PC-3 (cell line): Measurements from ENCODE around the gene TTC39B. TPM values are rescaled to one million over a fixed set of nuclear protein-coding genes. Genes with fewer than 3 reads are reported as not detected.

ENCODE experiments used
- ATAC-seq: fragments of 200-7000 bp; cut with Tn5 transposase; 2 replicates; pipeline ENCODE4 v1.9.1; 2020; ENCODE audit warnings: mild to moderate bottlenecking, moderate library complexity
- BruUV-seq: library from RNA; stranded (reverse); fragments of 400-500 nt; replicated peaks from 2 replicates; lab custom pipeline; 2021; lab: Mats Ljungman, UMichigan
- CTCF ChIA-PET: fragments of 300-600 bp; sonication (Branson Sonifier 250); formaldehyde crosslinking; loops from one replicate; lab custom pipeline; 2022; ENCODE audit warnings: antibody characterized with exemption; lab: Charles Lee
- POLR2A ChIA-PET: fragments of 300-600 bp; sonication (Branson Sonifier 250); formaldehyde crosslinking; loops from one replicate; lab custom pipeline; 2022; ENCODE audit warnings: antibody characterized with exemption; ENCODE audit not compliant: unreplicated experiment; lab: Charles Lee
- DNase-seq: peaks from one replicate; pipeline ENCODE4 v3.0.0-alpha.2; 2015
- H2AFZ ChIP-seq: fragments of 300-600 bp; sonication (generic); 2 replicates; pipeline ENCODE4 v1.6.0; 2016; ENCODE audit warnings: antibody characterized with exemption, low read length
- H3F3A ChIP-seq: fragments of 300-600 bp; sonication (generic); one replicate; pipeline ENCODE4 v1.6.0; 2017; ENCODE audit warnings: antibody characterized with exemption, low read length, control low read depth, mild to moderate bottlenecking; ENCODE audit not compliant: unreplicated experiment
- H3K27ac ChIP-seq: fragments of 300-600 bp; sonication (generic); 2 replicates; pipeline ENCODE4 v1.5.1; 2016; ENCODE audit warnings: mild to moderate bottlenecking, low read length
- H3K27me3 ChIP-seq: fragments of 300-600 bp; sonication (generic); 2 replicates; pipeline ENCODE4 v1.6.1; 2016; ENCODE audit warnings: low read length, mixed read lengths
- H3K36me3 ChIP-seq: fragments of 300-600 bp; sonication (generic); 2 replicates; pipeline ENCODE4 v1.6.1; 2016; ENCODE audit warnings: low read depth, mixed run types, low read length, mixed read lengths
- H3K4me1 ChIP-seq: fragments of 300-600 bp; sonication (generic); 2 replicates; pipeline ENCODE4 v1.5.1; 2016; ENCODE audit warnings: low read length; ENCODE audit not compliant: insufficient read depth
- H3K4me2 ChIP-seq: fragments of 300-600 bp; sonication (generic); 2 replicates; pipeline ENCODE4 v1.6.0; 2016; ENCODE audit warnings: low read length
- H3K4me3 ChIP-seq: fragments of 300-600 bp; sonication (generic); 2 replicates; pipeline ENCODE4 v1.5.1; 2016; ENCODE audit warnings: mild to moderate bottlenecking, low read length, mixed read lengths
- H3K79me2 ChIP-seq: fragments of 300-600 bp; sonication (generic); 2 replicates; pipeline ENCODE4 v1.6.1; 2017; ENCODE audit warnings: low read length, mixed read lengths
- H3K9ac ChIP-seq: fragments of 300-600 bp; sonication (generic); 2 replicates; pipeline ENCODE4 v1.6.0; 2016; ENCODE audit warnings: mild to moderate bottlenecking, low read length
- H3K9me2 ChIP-seq: fragments of 300-600 bp; sonication (generic); replicated peaks from 2 replicates; pipeline ENCODE4 v1.6.1; 2016; ENCODE audit warnings: mixed run types, low read length, mixed read lengths
- H3K9me3 ChIP-seq: fragments of 300-600 bp; sonication (generic); 2 replicates; pipeline ENCODE4 v1.6.1; 2016; ENCODE audit warnings: low read length, mixed read lengths
- H4K20me1 ChIP-seq: fragments of 300-600 bp; sonication (generic); 2 replicates; pipeline ENCODE4 v1.6.1; 2016; ENCODE audit warnings: low read length, mixed read lengths
- EZH2 ChIP-seq: fragments of 300-600 bp; sonication (generic); IDR thresholded peaks from one replicate; pipeline ENCODE4 v1.6.1; 2017; ENCODE audit warnings: antibody characterized with exemption, mild to moderate bottlenecking, low read length; ENCODE audit not compliant: unreplicated experiment
- EZH2phosphoT487 ChIP-seq: fragments of 300-600 bp; sonication (generic); IDR thresholded peaks from 2 replicates; pipeline ENCODE4 v1.6.1; 2018; ENCODE audit warnings: mild to moderate bottlenecking, antibody characterized with exemption, low read length, borderline replicate concordance
- intact Hi-C: fragments of 100-400 bp; cut with micrococcal nuclease; formaldehyde crosslinking; loops from 2 replicates; pipeline ENCODE4 v1.9.0; 2023
- total RNA-seq: library from RNA; depleted of rRNA; stranded (reverse); fragments of >200 nt; gene quantifications from 2 replicates; pipeline ENCODE4 v1.2.3, GENCODE V29; 2014
- TF ChIP-seq, protein P1 (sequence below): fragments of 300-600 bp; sonication (generic); conservative IDR thresholded peaks from 2 replicates; pipeline ENCODE4 v1.5.1; 2017; ENCODE audit warnings: antibody characterized with exemption, low read depth, mild to moderate bottlenecking, low read length

The TTC39B gene
- total RNA-seq, 1 experiment from 2014 or later, result 1.5 TPM

DNA sequence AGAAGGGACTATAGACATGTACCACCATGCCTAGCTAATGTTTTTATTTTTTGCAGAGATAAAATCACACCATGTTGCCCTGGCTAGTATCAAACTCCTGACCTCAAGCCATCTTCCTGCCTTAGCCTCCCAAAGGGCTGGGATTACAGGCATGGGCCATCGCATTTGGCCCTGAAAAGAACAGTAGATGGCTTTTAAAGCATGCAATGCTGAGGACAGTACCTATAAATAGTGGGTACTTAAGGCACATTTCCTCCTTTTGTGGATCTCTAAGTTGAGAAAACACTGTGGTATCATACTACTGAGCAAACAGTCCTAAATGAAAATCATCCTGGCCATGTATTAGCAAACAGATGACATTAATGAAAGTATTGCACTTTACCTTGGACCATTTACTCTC, 119.4 kb downstream of the TTC39B start:
- intact Hi-C loops, result no loop called here
- ATAC-seq, result no peak
- no peaks in the 10 kb centered on the region for H3K4me1 ChIP-seq
- H3K9ac ChIP-seq, result no peak overlapping the region
- no peaks in the 10 kb centered on the region for H3K9me2 ChIP-seq
- H4K20me1 ChIP-seq, result no peaks in the 10 kb centered on the region
- no peaks in the 10 kb centered on the region for H3K36me3 ChIP-seq
- no peaks in the 10 kb centered on the region for H3K27me3 ChIP-seq
- H3K79me2 ChIP-seq, result no peaks in the 10 kb centered on the region
- no peak overlapping the region for H3K27ac ChIP-seq
- H2AFZ ChIP-seq, result no peak overlapping the region
- H3K4me2 ChIP-seq, result no peak overlapping the region
- no peak for DNase-seq
- BruUV-seq, result no TSS peak
- H3F3A ChIP-seq, result no peaks in the 10 kb centered on the region
- no peaks in the 10 kb centered on the region for H3K9me3 ChIP-seq
- TF ChIP-seq EZH2phosphoT487, result no peak
- TF ChIP-seq, protein P1, sequence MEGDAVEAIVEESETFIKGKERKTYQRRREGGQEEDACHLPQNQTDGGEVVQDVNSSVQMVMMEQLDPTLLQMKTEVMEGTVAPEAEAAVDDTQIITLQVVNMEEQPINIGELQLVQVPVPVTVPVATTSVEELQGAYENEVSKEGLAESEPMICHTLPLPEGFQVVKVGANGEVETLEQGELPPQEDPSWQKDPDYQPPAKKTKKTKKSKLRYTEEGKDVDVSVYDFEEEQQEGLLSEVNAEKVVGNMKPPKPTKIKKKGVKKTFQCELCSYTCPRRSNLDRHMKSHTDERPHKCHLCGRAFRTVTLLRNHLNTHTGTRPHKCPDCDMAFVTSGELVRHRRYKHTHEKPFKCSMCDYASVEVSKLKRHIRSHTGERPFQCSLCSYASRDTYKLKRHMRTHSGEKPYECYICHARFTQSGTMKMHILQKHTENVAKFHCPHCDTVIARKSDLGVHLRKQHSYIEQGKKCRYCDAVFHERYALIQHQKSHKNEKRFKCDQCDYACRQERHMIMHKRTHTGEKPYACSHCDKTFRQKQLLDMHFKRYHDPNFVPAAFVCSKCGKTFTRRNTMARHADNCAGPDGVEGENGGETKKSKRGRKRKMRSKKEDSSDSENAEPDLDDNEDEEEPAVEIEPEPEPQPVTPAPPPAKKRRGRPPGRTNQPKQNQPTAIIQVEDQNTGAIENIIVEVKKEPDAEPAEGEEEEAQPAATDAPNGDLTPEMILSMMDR, result no peak
- no peak for TF ChIP-seq EZH2
- CTCF ChIA-PET, result no interaction called here
- no peak overlapping the region for H3K4me3 ChIP-seq
- POLR2A ChIA-PET, result no interaction called here

- POLR2A ChIA-PET, result no interaction called here
- no TSS peak for BruUV-seq
- intact Hi-C loops, result no loop called here
- H2AFZ ChIP-seq, result no peak overlapping the region
- H3K4me2 ChIP-seq, result no peak overlapping the region
- H3K9me2 ChIP-seq, result no peaks in the 10 kb centered on the region
- H3K4me3 ChIP-seq, result no peak overlapping the region
- no peak for DNase-seq
- H3F3A ChIP-seq, result no peaks in the 10 kb centered on the region
- CTCF ChIA-PET, result no interaction called here
- TF ChIP-seq, protein P1, result no peak
- TF ChIP-seq EZH2 (no peak), EZH2phosphoT487 (no peak)
- H3K36me3 ChIP-seq, result no peaks in the 10 kb centered on the region
- H3K9me3 ChIP-seq, result no peaks in the 10 kb centered on the region
- H3K9ac ChIP-seq, result no peak overlapping the region
- H3K27ac ChIP-seq, result no peak overlapping the region
- no peak for ATAC-seq
- no peaks in the 10 kb centered on the region for H3K4me1 ChIP-seq
- H3K27me3 ChIP-seq, result no peaks in the 10 kb centered on the region
- H3K79me2 ChIP-seq, result no peaks in the 10 kb centered on the region
- no peaks in the 10 kb centered on the region for H4K20me1 ChIP-seq
These were observed 124.3 kb downstream of the TTC39B start for GRCh38 chr9:15182730-15183129.

GRCh38 chr9:15182101-15182551, 124.9 kb downstream of the TTC39B start:
- Histone ChIP-seq H3F3A (no peaks in the 10 kb centered on the region), H3K4me1 (no peaks in the 10 kb centered on the region), H3K4me3 (no peak overlapping the region), H3K4me2 (no peak overlapping the region), H3K36me3 (no peaks in the 10 kb centered on the region), H4K20me1 (no peaks in the 10 kb centered on the region), H3K9ac (no peak overlapping the region), H3K79me2 (no peaks in the 10 kb centered on the region), H3K27ac (no peak overlapping the region), H2AFZ (no peak overlapping the region), H3K27me3 (no peaks in the 10 kb centered on the region), H3K9me2 (no peaks in the 10 kb centered on the region), H3K9me3 (no peaks in the 10 kb centered on the region)
- BruUV-seq, result no TSS peak
- no peak for TF ChIP-seq EZH2phosphoT487
- TF ChIP-seq, protein P1, result no peak
- TF ChIP-seq EZH2, result no peak
- POLR2A ChIA-PET, result no interaction called here
- ATAC-seq (no peak), DNase-seq (no peak)
- intact Hi-C loops, result no loop called here
- CTCF ChIA-PET, result no interaction called here
